WTC11 (cell line): ENCODE measurements around the gene ALDH5A1. TPM values are rescaled to one million over a fixed set of nuclear protein-coding genes. Genes with fewer than 3 reads are reported as not detected.

Source experiments
- CREM ChIP-seq: sonication (generic); formaldehyde crosslinking; IDR thresholded peaks from 2 replicates; pipeline ENCODE4 v1.8.1; 2022; ENCODE audit warnings: mild to moderate bottlenecking, missing genetic modification reagents, moderate library complexity
- CTCF ChIP-seq: fragments of 200-600 bp; IDR thresholded peaks from 2 replicates; pipeline ENCODE4 v1.8.0; 2022; ENCODE audit warnings: antibody characterized with exemption
- E2F5 ChIP-seq: sonication (generic); formaldehyde crosslinking; IDR thresholded peaks from 2 replicates; pipeline ENCODE4 v1.8.1; 2022; ENCODE audit warnings: mild to moderate bottlenecking, moderate library complexity, missing genetic modification reagents
- EMX1 ChIP-seq: fragments of 250-450 bp; sonication (Bioruptor Pico); IDR thresholded peaks from 2 replicates; pipeline ENCODE4 v1.8.0; 2021; ENCODE audit warnings: mild to moderate bottlenecking
- FOXP1 ChIP-seq: sonication (generic); formaldehyde crosslinking; IDR thresholded peaks from 2 replicates; pipeline ENCODE4 v1.8.0; 2022; ENCODE audit warnings: missing genetic modification reagents, mild to moderate bottlenecking, moderate library complexity, borderline replicate concordance
- HMGXB4 ChIP-seq: sonication (generic); formaldehyde crosslinking; IDR thresholded peaks from 2 replicates; pipeline ENCODE4 v1.8.1; 2023; ENCODE audit warnings: mild to moderate bottlenecking, moderate library complexity, missing genetic modification reagents
- JAZF1 ChIP-seq: fragments of 250-450 bp; sonication (Bioruptor Pico); IDR thresholded peaks from 2 replicates; pipeline ENCODE4 v1.9.0; 2021; ENCODE audit warnings: moderate library complexity, mild to moderate bottlenecking, inconsistent platforms
- JUN ChIP-seq: sonication (generic); formaldehyde crosslinking; IDR thresholded peaks from 2 replicates; pipeline ENCODE4 v1.8.0; 2023; ENCODE audit warnings: mild to moderate bottlenecking, missing genetic modification reagents
- NFYB ChIP-seq: sonication (generic); formaldehyde crosslinking; conservative IDR thresholded peaks from 2 replicates; pipeline ENCODE4 v1.8.0; 2022; ENCODE audit warnings: low read depth, missing genetic modification reagents
- NR1H2 ChIP-seq: sonication (generic); formaldehyde crosslinking; IDR thresholded peaks from 2 replicates; pipeline ENCODE4 v1.9.0; 2021; ENCODE audit warnings: mild to moderate bottlenecking, moderate library complexity, missing genetic modification reagents
- PRRX2 ChIP-seq: fragments of 250-450 bp; sonication (Bioruptor Pico); IDR thresholded peaks from 2 replicates; pipeline ENCODE4 v1.8.0; 2021; ENCODE audit warnings: mild to moderate bottlenecking
- SP1 ChIP-seq: sonication (generic); formaldehyde crosslinking; conservative IDR thresholded peaks from 2 replicates; pipeline ENCODE4 v1.8.1; 2022; ENCODE audit warnings: missing genetic modification reagents
- STAT6 ChIP-seq: sonication (generic); formaldehyde crosslinking; conservative IDR thresholded peaks from 2 replicates; pipeline ENCODE4 v1.8.1; 2023; ENCODE audit warnings: mild to moderate bottlenecking, low read depth, missing genetic modification reagents, moderate library complexity
- TEAD1 ChIP-seq: sonication (generic); formaldehyde crosslinking; IDR thresholded peaks from 2 replicates; pipeline ENCODE4 v1.8.0; 2022; ENCODE audit warnings: mild to moderate bottlenecking, missing genetic modification reagents
- ZNF317 ChIP-seq: sonication (generic); formaldehyde crosslinking; IDR thresholded peaks from 2 replicates; pipeline ENCODE4 v1.8.1; 2023; ENCODE audit warnings: low read depth, mild to moderate bottlenecking, moderate library complexity, missing genetic modification reagents, borderline replicate concordance
- ZNF512 ChIP-seq: sonication (generic); formaldehyde crosslinking; IDR thresholded peaks from 2 replicates; pipeline ENCODE4 v1.8.1; 2022; ENCODE audit warnings: missing genetic modification reagents, borderline replicate concordance
- ZNF532 ChIP-seq: fragments of 250-450 bp; sonication (Bioruptor Pico); IDR thresholded peaks from 2 replicates; pipeline ENCODE4 v1.9.0; 2021; ENCODE audit warnings: mild to moderate bottlenecking, borderline replicate concordance
- ZNF671 ChIP-seq: fragments of 250-450 bp; sonication (Bioruptor Pico); IDR thresholded peaks from 2 replicates; pipeline ENCODE4 v1.8.0; 2021; ENCODE audit warnings: mild to moderate bottlenecking
- total RNA-seq: library from RNA; stranded (reverse); gene quantifications from 3 replicates; pipeline ENCODE4 v1.2.3, GENCODE V29; 2021

Gene ALDH5A1
- total RNA-seq, 1 experiment from 2014 or later: 5.1 TPM

- TF ChIP-seq TEAD1: peak; percentile 56; the same call in 1 of the 2 replicates
- peak; percentile 93 for TF ChIP-seq FOXP1 (CRISPR knock-in tag)
- no peak for TF ChIP-seq NR1H2 (CRISPR knock-in tag)
- TF ChIP-seq HMGXB4 (CRISPR knock-in tag): peak; percentile 54
- TF ChIP-seq CTCF: no peak
- no peak for TF ChIP-seq STAT6 (CRISPR knock-in tag)
- TF ChIP-seq JAZF1 (CRISPR knock-in tag): no peak
- no peak for TF ChIP-seq ZNF317 (CRISPR knock-in tag)
- TF ChIP-seq PRRX2 (CRISPR knock-in tag): no peak
- 0 out of 2 replicates have a peak, but pooled peaks have one; percentile 9 for TF ChIP-seq NFYB (CRISPR knock-in tag)
- TF ChIP-seq ZNF512: 0 out of 2 replicates have a peak, but pooled peaks have one; percentile 56
- 0 out of 2 replicates have a peak, but pooled peaks have one; percentile 8 for TF ChIP-seq ZNF532 (CRISPR knock-in tag)
- TF ChIP-seq E2F5 (CRISPR knock-in tag): peak; percentile 47
- no peak for TF ChIP-seq EMX1 (CRISPR knock-in tag)
- TF ChIP-seq ZNF671 (CRISPR knock-in tag): no peak
- TF ChIP-seq JUN (CRISPR knock-in tag): peak; percentile 70; the same call in 1 of the 2 replicates
- TF ChIP-seq CREM (CRISPR knock-in tag): no peak
- TF ChIP-seq SP1 (CRISPR knock-in tag): peak; percentile 51; the same call in 1 of the 2 replicates
Observed at GRCh38 chr6:24494821-24495795, at the start of gene ALDH5A1 (continued).
